ENCODE data around the gene CGRRF1. TPM values are rescaled to one million over a fixed set of nuclear protein-coding genes. Genes with fewer than 3 reads are reported as not detected.

The CGRRF1 gene
- polyA plus RNA-seq, 1 of the 3 experiments (the other 2 are of a cell fraction): 6.4 TPM

DNA sequence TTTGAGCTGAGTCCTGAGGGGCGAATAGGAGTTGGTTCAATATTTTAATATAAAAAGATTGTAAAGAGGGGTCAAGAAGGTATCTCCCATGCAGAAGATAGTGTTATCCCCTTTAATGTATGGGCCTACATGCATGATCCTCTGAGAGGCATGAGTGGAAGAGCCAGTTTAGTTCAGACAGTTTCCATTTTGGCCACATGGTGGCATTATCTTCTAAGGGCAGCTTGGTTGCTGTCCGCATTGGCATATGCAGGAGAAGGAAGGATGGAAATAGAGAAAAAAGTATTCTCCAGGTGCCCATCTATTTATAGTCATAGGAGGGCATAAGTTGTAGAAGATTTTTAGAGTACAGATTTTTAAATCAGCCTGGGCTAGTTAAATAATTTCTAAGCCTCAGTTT lies 62.6 kb downstream of the CGRRF1 start:
- H4K20me1 ChIP-seq (ENCODE audit: insufficient read depth): peaks cover 49% of the 10 kb centered on the region
- CTCF ChIA-PET: interaction anchor here (0.7 to 4.1 kb wide), 4 partner anchors 118 to 232 kb away, joined by 3 to 27 read pairs (median 3); no protein-coding TSS in a partner anchor
- no peaks in the 10 kb centered on the region for H3K9me3 ChIP-seq
- peaks cover 24 to 38% of the 10 kb centered on the region in 2 experiments for H3K36me3 ChIP-seq (replicated peaks in 1 of 2; ENCODE audit: control insufficient read depth in 1 of 2, insufficient read depth in 2 of 2, low read length in 1 of 2)
- H2AFZ ChIP-seq (ENCODE audit: low read depth): no peak overlapping the region
- H3F3A ChIP-seq (replicated peaks; ENCODE audit: insufficient read depth): peaks cover 18% of the 10 kb centered on the region
- no peak overlapping the region for H3K4me2 ChIP-seq
- peaks cover 99% of the 10 kb centered on the region for H3K79me2 ChIP-seq (ENCODE audit: insufficient read depth)
- no peak overlapping the region for H3K9ac ChIP-seq
- H3K4me1 ChIP-seq (ENCODE audit: control insufficient read depth in 1 of 2, insufficient read depth in 2 of 2, low read depth in 1 of 2, low read length in 1 of 2): peaks cover 15 to 28% of the 10 kb centered on the region in 2 experiments; a peak in 3 of 4 replicates
- H3K27me3 ChIP-seq (ENCODE audit: insufficient read depth): no peaks in the 10 kb centered on the region
- peak; percentile 34 for DNase-seq
- no peak for TF ChIP-seq TEAD4 (IDR thresholded peaks at IDR 0.05; ENCODE audit: borderline replicate concordance, insufficient read depth)
- TF ChIP-seq RAD21 (IDR thresholded peaks at IDR 0.05; ENCODE audit: low read length): peak; percentile 54
- no peak for TF ChIP-seq FOXM1 (IDR thresholded peaks at IDR 0.05; ENCODE audit: low read depth)
- TF ChIP-seq CTCF (IDR thresholded peaks at IDR 0.05): peak; percentile 65
- TF ChIP-seq TAF1 (IDR thresholded peaks at IDR 0.05; ENCODE audit: borderline replicate concordance, low read depth, low read length): no peak
- no peak for TF ChIP-seq MXI1 (IDR thresholded peaks at IDR 0.05; ENCODE audit: low read depth, low read length)
- peak; percentile 29 for TF ChIP-seq SMC3 (IDR thresholded peaks at IDR 0.05; ENCODE audit: low read depth, low read length)
- TF ChIP-seq, protein P1, sequence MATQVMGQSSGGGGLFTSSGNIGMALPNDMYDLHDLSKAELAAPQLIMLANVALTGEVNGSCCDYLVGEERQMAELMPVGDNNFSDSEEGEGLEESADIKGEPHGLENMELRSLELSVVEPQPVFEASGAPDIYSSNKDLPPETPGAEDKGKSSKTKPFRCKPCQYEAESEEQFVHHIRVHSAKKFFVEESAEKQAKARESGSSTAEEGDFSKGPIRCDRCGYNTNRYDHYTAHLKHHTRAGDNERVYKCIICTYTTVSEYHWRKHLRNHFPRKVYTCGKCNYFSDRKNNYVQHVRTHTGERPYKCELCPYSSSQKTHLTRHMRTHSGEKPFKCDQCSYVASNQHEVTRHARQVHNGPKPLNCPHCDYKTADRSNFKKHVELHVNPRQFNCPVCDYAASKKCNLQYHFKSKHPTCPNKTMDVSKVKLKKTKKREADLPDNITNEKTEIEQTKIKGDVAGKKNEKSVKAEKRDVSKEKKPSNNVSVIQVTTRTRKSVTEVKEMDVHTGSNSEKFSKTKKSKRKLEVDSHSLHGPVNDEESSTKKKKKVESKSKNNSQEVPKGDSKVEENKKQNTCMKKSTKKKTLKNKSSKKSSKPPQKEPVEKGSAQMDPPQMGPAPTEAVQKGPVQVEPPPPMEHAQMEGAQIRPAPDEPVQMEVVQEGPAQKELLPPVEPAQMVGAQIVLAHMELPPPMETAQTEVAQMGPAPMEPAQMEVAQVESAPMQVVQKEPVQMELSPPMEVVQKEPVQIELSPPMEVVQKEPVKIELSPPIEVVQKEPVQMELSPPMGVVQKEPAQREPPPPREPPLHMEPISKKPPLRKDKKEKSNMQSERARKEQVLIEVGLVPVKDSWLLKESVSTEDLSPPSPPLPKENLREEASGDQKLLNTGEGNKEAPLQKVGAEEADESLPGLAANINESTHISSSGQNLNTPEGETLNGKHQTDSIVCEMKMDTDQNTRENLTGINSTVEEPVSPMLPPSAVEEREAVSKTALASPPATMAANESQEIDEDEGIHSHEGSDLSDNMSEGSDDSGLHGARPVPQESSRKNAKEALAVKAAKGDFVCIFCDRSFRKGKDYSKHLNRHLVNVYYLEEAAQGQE (IDR thresholded peaks at IDR 0.05; ENCODE audit: low read depth, low read length): no peak
- no peak overlapping the region for H3K27ac ChIP-seq (ENCODE audit: low read depth in 2 of 2, low read length in 1 of 2)
- 100% methylated on average over 2 of the region's 2 CpGs for WGBS (ENCODE audit: low lambda C conversion rate)
- POLR2A ChIA-PET: no interaction called here
- H3K9me2 ChIP-seq: no peaks in the 10 kb centered on the region
- H3K4me3 ChIP-seq (ENCODE audit: low read depth in 2 of 2, low read length in 1 of 2): 0 out of 4 replicates have a peak overlapping the region, but pooled peaks of 1 of the 2 experiments have one; percentile 17

DNA sequence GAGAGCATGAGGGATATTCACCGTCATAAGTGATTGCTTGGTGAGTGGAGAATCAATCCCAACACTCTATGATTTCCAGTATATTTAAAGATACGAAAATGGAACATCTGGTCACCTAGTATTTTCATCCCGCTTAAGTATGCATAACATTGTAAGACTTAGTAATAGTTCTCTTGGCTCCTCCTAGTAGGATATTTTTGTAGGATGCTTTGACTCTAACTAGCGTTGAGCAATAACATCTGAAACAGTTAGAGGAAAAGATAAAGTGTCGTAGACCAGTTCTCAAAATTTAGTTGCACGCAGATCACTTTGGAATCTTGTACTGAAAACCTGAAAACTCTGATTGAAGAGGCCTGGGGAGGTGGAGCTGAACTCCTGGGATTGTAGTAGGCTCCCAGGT lies 64.8 kb downstream of the CGRRF1 start:
- no peak overlapping the region for H3K27ac ChIP-seq (ENCODE audit: low read depth in 2 of 2, low read length in 1 of 2)
- peaks cover 20 to 37% of the 10 kb centered on the region in 2 experiments for H3K36me3 ChIP-seq (replicated peaks in 1 of 2; ENCODE audit: control insufficient read depth in 1 of 2, insufficient read depth in 2 of 2, low read length in 1 of 2)
- H3K9me3 ChIP-seq: no peaks in the 10 kb centered on the region
- CTCF ChIA-PET: interaction anchor here (1.4 to 4.1 kb wide), 3 partner anchors 11 to 199 kb away, joined by 3 to 27 read pairs (median 6); no protein-coding TSS in a partner anchor
- no peak overlapping the region for H3K9ac ChIP-seq
- POLR2A ChIA-PET: no interaction called here
- no peak for DNase-seq
- H3K4me2 ChIP-seq: peak overlapping the region; percentile 6; the same call in 1 of the 2 replicates
- H4K20me1 ChIP-seq (ENCODE audit: insufficient read depth): peaks cover 62% of the 10 kb centered on the region
- H2AFZ ChIP-seq (ENCODE audit: low read depth): no peak overlapping the region
- H3F3A ChIP-seq (replicated peaks; ENCODE audit: insufficient read depth): peaks cover 37% of the 10 kb centered on the region
- no peaks in the 10 kb centered on the region for H3K27me3 ChIP-seq (ENCODE audit: insufficient read depth)
- H3K9me2 ChIP-seq: no peaks in the 10 kb centered on the region
- peaks cover 4 to 38% of the 10 kb centered on the region in 2 experiments for H3K4me1 ChIP-seq (ENCODE audit: control insufficient read depth in 1 of 2, insufficient read depth in 2 of 2, low read depth in 1 of 2, low read length in 1 of 2)
- WGBS (ENCODE audit: low lambda C conversion rate): 95% methylated on average over 6 of the region's 6 CpGs
- H3K4me3 ChIP-seq (ENCODE audit: low read depth in 2 of 2, low read length in 1 of 2): no peak overlapping the region
- peaks cover 100% of the 10 kb centered on the region for H3K79me2 ChIP-seq (ENCODE audit: insufficient read depth)
- TF ChIP-seq TAF1 (IDR thresholded peaks at IDR 0.05; ENCODE audit: borderline replicate concordance, low read depth, low read length): no peak
- TF ChIP-seq, protein P1 (IDR thresholded peaks at IDR 0.05; ENCODE audit: low read depth, low read length): no peak
- no peak for TF ChIP-seq RAD21 (IDR thresholded peaks at IDR 0.05; ENCODE audit: low read length)
- TF ChIP-seq POLR2AphosphoS5 (IDR thresholded peaks at IDR 0.05; ENCODE audit: low read depth, low read length): no peak
- no peak for TF ChIP-seq ELF1 (IDR thresholded peaks at IDR 0.05)
- TF ChIP-seq TCF12 (IDR thresholded peaks at IDR 0.05): no peak
- TF ChIP-seq, protein P2, sequence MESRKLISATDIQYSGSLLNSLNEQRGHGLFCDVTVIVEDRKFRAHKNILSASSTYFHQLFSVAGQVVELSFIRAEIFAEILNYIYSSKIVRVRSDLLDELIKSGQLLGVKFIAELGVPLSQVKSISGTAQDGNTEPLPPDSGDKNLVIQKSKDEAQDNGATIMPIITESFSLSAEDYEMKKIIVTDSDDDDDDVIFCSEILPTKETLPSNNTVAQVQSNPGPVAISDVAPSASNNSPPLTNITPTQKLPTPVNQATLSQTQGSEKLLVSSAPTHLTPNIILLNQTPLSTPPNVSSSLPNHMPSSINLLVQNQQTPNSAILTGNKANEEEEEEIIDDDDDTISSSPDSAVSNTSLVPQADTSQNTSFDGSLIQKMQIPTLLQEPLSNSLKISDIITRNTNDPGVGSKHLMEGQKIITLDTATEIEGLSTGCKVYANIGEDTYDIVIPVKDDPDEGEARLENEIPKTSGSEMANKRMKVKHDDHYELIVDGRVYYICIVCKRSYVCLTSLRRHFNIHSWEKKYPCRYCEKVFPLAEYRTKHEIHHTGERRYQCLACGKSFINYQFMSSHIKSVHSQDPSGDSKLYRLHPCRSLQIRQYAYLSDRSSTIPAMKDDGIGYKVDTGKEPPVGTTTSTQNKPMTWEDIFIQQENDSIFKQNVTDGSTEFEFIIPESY (IDR thresholded peaks at IDR 0.05; ENCODE audit: borderline replicate concordance, low read depth): no peak
- no peak for TF ChIP-seq GABPA (IDR thresholded peaks at IDR 0.05; ENCODE audit: low read depth)
- no peak for TF ChIP-seq JUND (IDR thresholded peaks at IDR 0.05)
- TF ChIP-seq, protein P3, sequence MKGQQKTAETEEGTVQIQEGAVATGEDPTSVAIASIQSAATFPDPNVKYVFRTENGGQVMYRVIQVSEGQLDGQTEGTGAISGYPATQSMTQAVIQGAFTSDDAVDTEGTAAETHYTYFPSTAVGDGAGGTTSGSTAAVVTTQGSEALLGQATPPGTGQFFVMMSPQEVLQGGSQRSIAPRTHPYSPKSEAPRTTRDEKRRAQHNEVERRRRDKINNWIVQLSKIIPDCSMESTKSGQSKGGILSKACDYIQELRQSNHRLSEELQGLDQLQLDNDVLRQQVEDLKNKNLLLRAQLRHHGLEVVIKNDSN (IDR thresholded peaks at IDR 0.05; ENCODE audit: borderline replicate concordance, low read depth): no peak
